Kidney epithelial cell (primary cell): Measurements from ENCODE around the gene SFMBT1. TPM values are rescaled to one million over a fixed set of nuclear protein-coding genes. Genes with fewer than 3 reads are reported as not detected.

Experiments used
- DNase-seq: peaks from one replicate; pipeline ENCODE4 v3.0.0-alpha.2; 2010; ENCODE audit warnings: low read depth
- H3K27me3 ChIP-seq: 2 replicates; pipeline ENCODE4 v1.6.0; 2011; ENCODE audit warnings: low read length; ENCODE audit not compliant: control insufficient read depth, insufficient read depth
- H3K36me3 ChIP-seq: 2 replicates; pipeline ENCODE4 v1.5.1; 2011; ENCODE audit warnings: low read length; ENCODE audit not compliant: control insufficient read depth, insufficient read depth
- H3K4me3 ChIP-seq: 2 replicates; pipeline ENCODE4 v1.5.1; 2011; ENCODE audit warnings: low read depth, mild to moderate bottlenecking, control low read depth, low read length
- CTCF ChIP-seq: IDR thresholded peaks from 2 replicates; pipeline ENCODE4 v1.5.1; 2011; ENCODE audit warnings: mild to moderate bottlenecking, moderate library complexity, low read length, control low read depth, inconsistent platforms; ENCODE audit not compliant: insufficient read depth, poor library complexity, severe bottlenecking
- total RNA-seq: library from RNA; depleted of rRNA; stranded (reverse); fragments of >200 nt; gene quantifications from 2 replicates; pipeline ENCODE4 v1.2.3, GENCODE V29; 2015

Gene SFMBT1
- total RNA-seq, 1 donor from 2014 or later = 15.6 TPM

GRCh38 chr3:53080612-53081205 lies 34.8 kb upstream of the SFMBT1 start:
- no peak for TF ChIP-seq CTCF
- no peaks in the 10 kb centered on the region for H3K27me3 ChIP-seq
- H3K4me3 ChIP-seq = no peak overlapping the region
- H3K36me3 ChIP-seq = no peaks in the 10 kb centered on the region
- no peak for DNase-seq

- Histone ChIP-seq H3K27me3 (no peaks in the 10 kb centered on the region), H3K36me3 (no peaks in the 10 kb centered on the region), H3K4me3 (no peak overlapping the region)
- DNase-seq = no peak
- no peak for TF ChIP-seq CTCF
These were observed 34.1 kb upstream of the SFMBT1 start for GRCh38 chr3:53079791-53080555.

GRCh38 chr3:53079147-53079546 lies 33.3 kb upstream of the SFMBT1 start:
- no peak for TF ChIP-seq CTCF
- Histone ChIP-seq H3K36me3 (no peaks in the 10 kb centered on the region), H3K4me3 (no peak overlapping the region), H3K27me3 (no peaks in the 10 kb centered on the region)
- no peak for DNase-seq

- H3K27me3 ChIP-seq = no peaks in the 10 kb centered on the region
- H3K36me3 ChIP-seq = no peaks in the 10 kb centered on the region
- no peak overlapping the region for H3K4me3 ChIP-seq
- DNase-seq = no peak
- TF ChIP-seq CTCF = no peak
These were observed 32.8 kb upstream of the SFMBT1 start for GRCh38 chr3:53078656-53079055.

- Histone ChIP-seq H3K36me3 (no peaks in the 10 kb centered on the region), H3K4me3 (no peak overlapping the region), H3K27me3 (no peaks in the 10 kb centered on the region)
- no peak for DNase-seq
- no peak for TF ChIP-seq CTCF
These were observed 31.8 kb upstream of the SFMBT1 start for GRCh38 chr3:53077476-53078220.
